ENCODE data around the gene TMEM165.
"Not testable (repeated sequence)": the region's sequence is repeated elsewhere in the genome, so short reads cannot be mapped to it uniquely, and the experiment has no call there.

Gene TMEM165

GRCh38 chr4:55395529-55396307 lies at the start of gene TMEM165:
Gene TMEM165 (plus strand): TSS chr4:55395957. CDS start chr4:55396190, 233 bp downstream.
- peak; percentile 90 for DNase-seq

GRCh38 chr4:55345980-55346850 lies 49.5 kb upstream of the TMEM165 start, which contains the start of gene SRD5A3:
Gene SRD5A3 (plus strand): TSS chr4:55346242. CDS start chr4:55346337, 95 bp downstream.
- DNase-seq: peak; percentile 83

DNA sequence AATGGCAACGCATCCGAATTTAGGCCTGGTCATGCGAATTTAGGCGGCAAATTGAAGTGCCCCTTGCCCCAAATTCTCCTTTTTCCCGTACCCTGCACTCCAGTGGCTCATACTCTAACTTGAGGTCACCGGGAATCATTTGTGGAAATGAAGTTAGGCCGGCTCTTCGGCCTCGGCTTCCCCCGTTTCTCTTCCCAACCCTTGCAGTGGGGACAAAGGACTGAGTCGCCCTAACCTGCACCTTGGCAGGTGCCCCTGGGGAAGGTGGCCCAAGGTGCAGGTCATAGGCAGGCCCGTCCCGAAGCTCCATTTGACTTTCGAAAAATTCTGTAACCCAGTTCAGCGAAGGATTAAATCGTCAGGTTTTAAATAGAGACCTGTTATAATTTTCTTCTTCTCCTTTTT lies 48.9 kb upstream of the TMEM165 start:
- no peak for DNase-seq

- no peak for DNase-seq
These were observed 48.0 kb upstream of the TMEM165 start for GRCh38 chr4:55347610-55348228.

- no peak for DNase-seq
These were observed 47.3 kb upstream of the TMEM165 start for GRCh38 chr4:55348466-55348865.

- DNase-seq: not testable (repeated sequence)
These were observed 44.9 kb upstream of the TMEM165 start for GRCh38 chr4:55350870-55351269.

- no peak for DNase-seq
These were observed 43.9 kb upstream of the TMEM165 start for GRCh38 chr4:55351824-55352223.

GRCh38 chr4:55352726-55353125 lies 43.0 kb upstream of the TMEM165 start:
- DNase-seq: no peak

GRCh38 chr4:55353228-55353747 lies 42.5 kb upstream of the TMEM165 start:
- not testable (repeated sequence) for DNase-seq

DNA sequence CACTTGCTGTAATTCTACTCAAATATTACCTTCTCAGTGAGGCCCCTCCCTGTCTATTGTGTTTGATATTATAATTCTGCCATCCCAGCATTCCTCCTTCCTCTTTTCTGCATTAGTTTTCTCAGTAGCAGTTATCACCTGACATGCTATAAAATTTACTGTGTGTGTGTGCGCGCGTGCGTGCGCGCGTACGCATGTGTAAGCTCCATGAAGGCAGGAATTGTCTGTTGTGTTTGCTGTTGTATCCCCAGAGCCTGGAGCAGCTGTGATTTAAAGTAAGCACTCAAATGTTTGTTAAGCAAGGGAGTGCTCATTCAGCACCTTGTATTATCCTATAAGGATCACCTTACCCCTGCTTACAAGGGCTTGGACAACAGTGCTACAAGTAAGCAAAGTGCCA lies 41.1 kb upstream of the TMEM165 start:
- no peak for DNase-seq

- DNase-seq: no peak
These were observed 40.2 kb upstream of the TMEM165 start for GRCh38 chr4:55355555-55355954.

DNA sequence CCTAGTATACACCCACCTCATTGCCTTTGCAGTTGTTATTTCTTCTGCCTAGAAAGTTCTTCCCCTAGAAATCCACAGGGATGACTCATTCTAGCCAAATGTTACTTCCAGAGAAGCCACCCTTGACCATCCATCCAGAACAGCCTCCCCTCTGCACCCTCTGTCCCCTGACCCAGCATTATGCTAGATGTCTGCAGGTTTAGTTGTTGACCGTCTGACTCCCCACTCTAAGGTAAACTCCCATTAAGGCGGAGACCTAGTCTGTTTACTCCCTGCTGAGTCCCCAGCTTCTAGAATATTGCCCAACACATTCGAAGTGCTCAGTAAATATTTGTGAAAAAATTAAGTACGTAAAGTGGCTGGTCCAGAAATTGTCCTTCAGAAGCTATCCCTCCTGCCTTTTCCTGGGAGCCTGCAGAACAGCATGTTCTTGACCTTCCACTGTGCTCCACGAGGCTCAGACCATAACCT lies 38.7 kb upstream of the TMEM165 start:
- DNase-seq: no peak

- no peak for DNase-seq
These were observed 37.5 kb upstream of the TMEM165 start for GRCh38 chr4:55358246-55358645.

DNA sequence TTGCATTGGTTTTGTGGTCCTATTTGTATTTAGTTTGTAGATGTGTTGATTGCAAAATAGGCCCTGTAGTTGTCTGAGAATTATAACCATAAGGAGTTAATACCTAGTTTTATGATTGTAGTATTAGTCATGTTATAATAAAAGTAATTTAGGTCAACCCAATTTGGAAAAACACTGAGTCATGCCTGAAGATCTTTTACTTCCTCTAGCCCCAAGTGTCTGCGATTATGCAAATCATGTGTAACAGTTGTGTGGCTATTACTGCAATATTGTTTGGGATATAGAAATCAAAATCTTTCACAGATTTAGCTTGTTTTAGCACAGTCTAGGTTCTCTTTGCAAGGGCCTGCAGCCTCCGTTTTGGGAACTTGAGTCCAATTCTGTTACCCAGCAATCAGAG lies 37.1 kb upstream of the TMEM165 start:
- no peak for DNase-seq

DNA sequence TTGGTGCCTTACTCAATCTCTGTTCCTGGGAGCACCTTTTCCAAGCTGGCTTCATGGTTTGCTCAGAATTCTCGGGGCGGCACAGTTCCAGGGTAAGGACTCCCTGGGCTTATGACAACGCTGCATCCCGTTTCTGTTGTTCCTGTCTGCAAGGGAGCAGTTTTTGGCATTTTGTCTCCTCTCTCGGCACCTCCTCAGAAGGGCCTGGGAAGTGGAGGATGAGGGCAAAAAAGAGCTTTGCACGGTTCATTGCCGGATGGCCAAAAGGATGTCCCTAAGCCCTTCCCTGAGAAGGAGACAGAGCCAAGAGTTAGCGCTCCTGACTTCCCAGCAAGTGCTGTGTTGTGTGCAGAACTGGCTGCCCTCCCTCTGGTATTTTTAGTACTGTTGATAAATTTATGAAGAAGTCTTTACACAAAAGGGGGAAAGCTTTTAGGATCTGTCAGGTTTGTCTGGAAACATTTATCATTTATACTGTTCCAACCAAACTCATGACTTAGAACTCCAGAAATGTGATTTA lies 36.3 kb upstream of the TMEM165 start:
- DNase-seq: no peak

DNA sequence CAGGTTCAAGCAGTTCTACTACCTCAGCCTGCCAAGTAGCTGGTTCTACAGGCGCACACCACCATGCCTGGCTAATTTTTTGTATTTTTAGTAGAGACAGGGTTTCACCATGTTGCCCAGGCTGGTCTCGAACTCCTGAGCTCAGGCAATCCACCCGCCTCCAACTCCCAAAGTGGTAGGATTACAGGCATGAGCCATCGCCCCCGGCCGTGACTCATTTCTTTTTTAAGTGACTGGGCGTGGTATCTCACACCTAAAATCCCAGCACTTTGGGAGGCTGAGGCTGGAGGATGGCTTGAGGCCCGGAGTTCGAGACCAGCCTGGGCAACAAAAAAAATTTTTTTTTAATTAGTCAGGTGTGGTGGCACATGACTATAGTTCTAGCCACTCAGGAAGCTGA lies 32.8 kb upstream of the TMEM165 start:
- not testable (repeated sequence) for DNase-seq

GRCh38 chr4:55363691-55364351 lies 31.9 kb upstream of the TMEM165 start:
- DNase-seq: no peak

GRCh38 chr4:55364691-55365344 lies 30.9 kb upstream of the TMEM165 start:
- DNase-seq: no peak

DNA sequence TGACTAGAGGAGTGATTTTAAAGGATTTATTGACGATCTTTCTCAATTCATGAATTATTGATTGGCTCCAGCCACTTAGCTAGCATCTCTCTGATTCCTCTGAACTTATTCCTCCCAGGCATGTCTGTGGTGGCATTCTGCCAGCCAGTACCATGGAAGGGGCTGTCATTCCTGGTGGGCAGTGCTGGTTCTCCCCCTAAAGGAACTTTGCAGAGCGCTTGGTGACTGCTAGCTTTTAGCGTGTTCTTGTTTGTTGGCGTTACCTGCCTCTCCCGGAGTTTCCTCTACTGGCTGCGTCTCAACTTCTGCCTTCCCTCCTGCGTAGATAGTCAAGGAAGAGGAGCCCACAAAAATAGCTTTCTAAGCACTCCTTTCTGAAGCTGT lies 30.4 kb upstream of the TMEM165 start:
- DNase-seq: no peak

GRCh38 chr4:55366621-55367020 lies 29.1 kb upstream of the TMEM165 start:
- DNase-seq: no peak

DNA sequence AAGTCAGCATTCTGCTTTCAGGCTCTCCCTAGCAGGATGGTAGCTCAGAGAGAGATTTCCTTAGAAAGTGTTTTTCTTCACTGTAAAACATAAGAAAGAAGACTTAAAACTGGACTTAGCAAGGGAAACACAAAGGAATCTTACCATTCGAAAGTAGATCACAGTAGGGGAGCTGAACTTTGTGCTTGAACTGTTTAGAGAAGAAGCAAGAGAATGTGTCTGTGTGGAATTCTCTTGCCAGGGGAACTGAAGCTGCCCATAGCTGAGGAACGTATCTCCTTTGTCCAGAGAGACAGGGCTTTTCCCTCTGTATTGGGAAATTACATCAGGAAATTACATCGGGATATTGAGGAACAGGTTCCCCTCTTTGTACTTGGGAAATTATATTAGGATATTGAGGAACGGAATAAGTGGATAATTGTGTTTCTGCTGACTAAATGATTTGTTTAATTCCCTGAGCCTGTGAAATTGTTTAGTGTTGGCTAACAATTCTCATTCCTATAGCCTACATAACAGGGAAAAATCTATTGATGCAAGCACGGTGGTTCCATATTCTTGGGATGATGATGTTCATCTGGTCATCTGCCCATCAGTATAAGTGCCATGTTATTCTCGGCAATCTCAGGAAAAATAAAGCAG lies 28.6 kb upstream of the TMEM165 start:
- DNase-seq: no peak
